CD14-positive monocyte (primary cell): ENCODE measurements around the gene NFKBIL1. TPM values are rescaled to one million over a fixed set of nuclear protein-coding genes. Genes with fewer than 3 reads are reported as not detected.
"Not testable (repeated sequence)": the region's sequence is repeated elsewhere in the genome, so short reads cannot be mapped to it uniquely, and the experiment has no call there.

Experiments
- DNase-seq, 3 donors: peaks; one replicate each; pipeline ENCODE4 v3.0.0-alpha.2; 2011 to 2022
- H2AFZ ChIP-seq: 2 replicates; pipeline ENCODE4 v1.6.0; 2012; ENCODE audit warnings: mild to moderate bottlenecking, low read depth, low read length, inconsistent platforms; ENCODE audit not compliant: insufficient read depth, poor library complexity, severe bottlenecking
- H3K27ac ChIP-seq, 2 donors: 1 replicate in 1 of 2; 2 replicates in 1 of 2; pipeline ENCODE4 v1.5.1; 2012 to 2013; ENCODE audit warnings: low read length in 2 of 2, control low read depth in 1 of 2, inconsistent platforms in 1 of 2, low read depth in 1 of 2, mild to moderate bottlenecking in 1 of 2
- H3K27me3 ChIP-seq, 2 donors: one replicate each; pipeline versions ENCODE4 v1.6.0 to v1.6.1; 2011 to 2013; ENCODE audit warnings: low read length in 2 of 2; ENCODE audit not compliant: control insufficient read depth in 2 of 2, insufficient read depth in 2 of 2
- H3K36me3 ChIP-seq, 2 donors: replicated peaks in 1 of 2; 1 replicate in 1 of 2; 2 replicates in 1 of 2; pipeline versions ENCODE4 v1.5.1 to v1.6.1; 2012 to 2013; ENCODE audit warnings: low read length in 2 of 2, control low read depth in 1 of 2, inconsistent platforms in 1 of 2, mild to moderate bottlenecking in 1 of 2; ENCODE audit not compliant: insufficient read depth in 2 of 2, control insufficient read depth in 1 of 2
- H3K4me1 ChIP-seq, 2 donors: 1 replicate in 1 of 2; 2 replicates in 1 of 2; pipeline versions ENCODE4 v1.5.1 to v1.6.1; 2012 to 2013; ENCODE audit warnings: low read length in 2 of 2, control low read depth in 1 of 2, inconsistent platforms in 1 of 2, mild to moderate bottlenecking in 1 of 2, moderate library complexity in 1 of 2; ENCODE audit not compliant: insufficient read depth in 2 of 2, control insufficient read depth in 1 of 2
- H3K4me2 ChIP-seq: replicated peaks from 2 replicates; pipeline ENCODE3; 2012; ENCODE audit warnings: low read length, moderate library complexity, mild to moderate bottlenecking; ENCODE audit not compliant: poor library complexity, severe bottlenecking; ENCODE audit errors: extremely low read depth
- H3K4me3 ChIP-seq, 3 experiments: fragments of 200-600 bp in 1 of 3; sonication (generic) in 1 of 3; replicated peaks in 1 of 3; 1 replicate in 2 of 3; 2 replicates in 1 of 3; pipeline ENCODE4 v1.5.1; 2011 to 2013; ENCODE audit warnings: low read length in 3 of 3, mild to moderate bottlenecking in 3 of 3, control low read depth in 2 of 3, low read depth in 2 of 3, inconsistent platforms in 1 of 3, moderate library complexity in 1 of 3
- H3K79me2 ChIP-seq: 2 replicates; pipeline ENCODE4 v1.6.0; 2012; ENCODE audit warnings: mild to moderate bottlenecking, control low read depth, inconsistent platforms, low read length, moderate library complexity; ENCODE audit not compliant: insufficient read depth
- H3K9ac ChIP-seq: 2 replicates; pipeline ENCODE4 v1.6.0; 2017; ENCODE audit warnings: low read length, mild to moderate bottlenecking; ENCODE audit not compliant: insufficient read depth, poor library complexity, severe bottlenecking
- H3K9me3 ChIP-seq, 2 donors: replicated peaks in 1 of 2; 1 replicate in 1 of 2; 2 replicates in 1 of 2; pipeline versions ENCODE4 v1.5.1 to v1.6.1; 2012 to 2013; ENCODE audit warnings: low read length in 2 of 2, control low read depth in 1 of 2; ENCODE audit not compliant: control insufficient read depth in 1 of 2, insufficient read depth in 1 of 2
- H4K20me1 ChIP-seq: 2 replicates; pipeline ENCODE4 v1.6.0; 2012; ENCODE audit warnings: mild to moderate bottlenecking, low read length, control low read depth, moderate library complexity; ENCODE audit not compliant: insufficient read depth
- H3K27ac Mint-ChIP-seq, 7 donors: one replicate each; pipeline ENCODE4 v1.8.0; 2020; ENCODE audit warnings: mild to moderate bottlenecking in 7 of 7, mixed read lengths in 7 of 7, moderate library complexity in 6 of 7, inconsistent platforms in 2 of 7
- H3K27me3 Mint-ChIP-seq, 3 donors: one replicate each; pipeline ENCODE4 v1.8.0; 2021 to 2022; ENCODE audit warnings: low read depth in 3 of 3, mild to moderate bottlenecking in 3 of 3, mixed read lengths in 3 of 3, moderate library complexity in 3 of 3, inconsistent platforms in 1 of 3
- H3K36me3 Mint-ChIP-seq, 2 donors: one replicate each; pipeline ENCODE4 v1.8.0; 2020; ENCODE audit warnings: mixed read lengths in 2 of 2, inconsistent platforms in 1 of 2, mild to moderate bottlenecking in 1 of 2
- H3K4me1 Mint-ChIP-seq: one replicate; pipeline ENCODE4 v1.8.0; 2020; ENCODE audit warnings: mild to moderate bottlenecking, mixed read lengths
- H3K4me3 Mint-ChIP-seq, 2 donors: one replicate each; pipeline ENCODE4 v1.8.0; 2020; ENCODE audit warnings: mild to moderate bottlenecking in 2 of 2, mixed read lengths in 2 of 2, moderate library complexity in 1 of 2
- H3K9me3 Mint-ChIP-seq, 7 donors: one replicate each; pipeline ENCODE4 v1.8.0; 2020 to 2022; ENCODE audit warnings: mixed read lengths in 7 of 7, mild to moderate bottlenecking in 6 of 7, moderate library complexity in 6 of 7, inconsistent platforms in 2 of 7
- CTCF ChIP-seq: fragments of 200-600 bp; IDR thresholded peaks from one replicate; pipeline ENCODE4 v1.8.0; 2022; ENCODE audit warnings: antibody characterized with exemption, mild to moderate bottlenecking
- WGBS: methylation state at CpG from one replicate; pipeline ENCODE4 v1.1.5; 2013; ENCODE audit warnings: missing lambda C conversion rate; ENCODE audit not compliant: insufficient coverage; 5-methylcytosine and 5-hydroxymethylcytosine counted together
- intact Hi-C, 2 donors: fragments of 100-400 bp; cut with micrococcal nuclease; formaldehyde crosslinking; loops; one replicate each; pipeline versions ENCODE4 v1.15.0 to v1.15.1; 2023
- polyA plus RNA-seq, 3 donors: library from polyadenylated mRNA; depleted of rRNA in 1 of 3; unstranded in 2 of 3; stranded (reverse) in 1 of 3; fragments of 300-500 nt in 2 of 3; fragments of >200 nt in 1 of 3; fragmentation: Illumina TruSeq in 2 of 3; gene quantifications; 1 replicate in 2 of 3; 2 replicates in 1 of 3; pipeline ENCODE4 v1.2.3, GENCODE V29; 2012 to 2021

Gene NFKBIL1
- polyA plus RNA-seq, 3 donors = 7.7 to 10.3 (median 8.0) TPM

- peak in 1 of 3 donors; percentile 8 for DNase-seq
- Histone ChIP-seq H3K4me3 (peak overlapping the region; percentile 61 to 98 (median 92)), H2AFZ (peak overlapping the region; percentile 31), H3K4me2 (peak overlapping the region; percentile 99), H4K20me1 (peaks cover 34% of the 10 kb centered on the region), H3K9ac (peak overlapping the region; percentile 73), H3K27ac (peak overlapping the region; percentile 80 to 85), H3K79me2 (peaks cover 52% of the 10 kb centered on the region), H3K36me3 (peaks cover 12 to 23% of the 10 kb centered on the region in 2 donors), H3K4me1 (peaks cover 61 to 77% of the 10 kb centered on the region in 2 donors), H3K27me3 (no peaks in the 10 kb centered on the region), H3K9me3 (no peaks in the 10 kb centered on the region)
- WGBS = 22% methylated on average over 11 of the region's 12 CpGs
- peaks cover 0 to 4% (median 0%) of the 10 kb centered on the region in 7 donors for H3K9me3 Mint-ChIP-seq
- intact Hi-C loops = loop anchor here in 1 of 2 donors (2.0 kb wide), 1 partner anchor 29 kb away; no protein-coding TSS in a partner anchor
- H3K36me3 Mint-ChIP-seq = peaks cover 32 to 33% of the 10 kb centered on the region in 2 donors
- peak overlapping the region; percentile 97 to 98 for H3K4me3 Mint-ChIP-seq
- peak overlapping the region; percentile 72 to 97 (median 91) for H3K27ac Mint-ChIP-seq
- H3K27me3 Mint-ChIP-seq = peaks cover 0 to 6% (median 3%) of the 10 kb centered on the region in 3 donors
- no peak for TF ChIP-seq CTCF
- H3K4me1 Mint-ChIP-seq = peaks cover 80% of the 10 kb centered on the region
Measured at GRCh38 chr6:31587791-31588777, 40.7 kb downstream of the NFKBIL1 start.

- Histone ChIP-seq H3K9me3 (no peaks in the 10 kb centered on the region), H3K79me2 (peaks cover 43% of the 10 kb centered on the region), H3K27me3 (no peaks in the 10 kb centered on the region), H3K4me2 (peak overlapping the region; percentile 99), H3K27ac (peak overlapping the region in 1 of 2 donors; percentile 85), H3K4me3 (peak overlapping the region in 2 of 3 experiments; percentile 61 to 98), H3K4me1 (peaks cover 52 to 69% of the 10 kb centered on the region in 2 donors), H2AFZ (no peak overlapping the region), H3K36me3 (peaks cover 12 to 23% of the 10 kb centered on the region in 2 donors), H4K20me1 (peaks cover 34% of the 10 kb centered on the region), H3K9ac (peak overlapping the region; percentile 73)
- peaks cover 0 to 6% (median 3%) of the 10 kb centered on the region in 3 donors for H3K27me3 Mint-ChIP-seq
- TF ChIP-seq CTCF = no peak
- intact Hi-C loops = no loop called here
- peak overlapping the region; percentile 62 to 97 (median 79) for H3K27ac Mint-ChIP-seq
- peak overlapping the region; percentile 71 to 77 for H3K4me3 Mint-ChIP-seq
- DNase-seq = no peak
- 30% methylated on average over 3 of the region's 9 CpGs for WGBS
- H3K9me3 Mint-ChIP-seq = peaks cover 0 to 4% (median 0%) of the 10 kb centered on the region in 7 donors
- peaks cover 32% of the 10 kb centered on the region in 2 donors for H3K36me3 Mint-ChIP-seq
- peaks cover 73% of the 10 kb centered on the region for H3K4me1 Mint-ChIP-seq
Measured at GRCh38 chr6:31588871-31589650, 41.7 kb downstream of the NFKBIL1 start.

- H3K27ac ChIP-seq = not testable (repeated sequence)
- peaks cover 62% of the 10 kb centered on the region for H3K4me1 Mint-ChIP-seq
- H3K36me3 Mint-ChIP-seq = peaks cover 32% of the 10 kb centered on the region in 2 donors
Measured at GRCh38 chr6:31590691-31591090, 43.3 kb downstream of the NFKBIL1 start.

More at GRCh38 chr6:31590691-31591090, 43.3 kb downstream of the NFKBIL1 start:
- Histone ChIP-seq H3K4me1 (peaks cover 36 to 61% of the 10 kb centered on the region in 2 donors), H3K79me2 (peaks cover 36% of the 10 kb centered on the region), H4K20me1 (peaks cover 34% of the 10 kb centered on the region), H3K36me3 (peaks cover 12 to 23% of the 10 kb centered on the region in 2 donors)
- H3K9ac ChIP-seq, H3K27me3 Mint-ChIP-seq, DNase-seq, H3K9me3 Mint-ChIP-seq, H3K9me3 ChIP-seq, H3K4me2 ChIP-seq, intact Hi-C loops, H2AFZ ChIP-seq, H3K4me3 ChIP-seq, H3K27me3 ChIP-seq, H3K4me3 Mint-ChIP-seq: not testable (repeated sequence)
- WGBS = 80% methylated on average over 4 of the region's 5 CpGs
- H3K27ac Mint-ChIP-seq = peak overlapping the region in 4 of 7 donors; percentile 37 to 79 (median 55)
